Fibroblast of villous mesenchyme (primary cell): ENCODE measurements around the gene SRRM3. TPM values are rescaled to one million over a fixed set of nuclear protein-coding genes. Genes with fewer than 3 reads are reported as not detected.
A peak's percentile ranks its signal among the peaks of the same experiment; 100 is the strongest.
"Not testable (repeated sequence)": the region's sequence is repeated elsewhere in the genome, so short reads cannot be mapped to it uniquely, and the experiment has no call there.

Experiments
- DNase-seq: peaks from one replicate; pipeline ENCODE4 v3.0.0-alpha.2; 2010; ENCODE audit warnings: low read depth
- H3K4me3 ChIP-seq: 2 replicates; pipeline ENCODE4 v1.5.1; 2011; ENCODE audit warnings: low read depth, mild to moderate bottlenecking, low read length
- total RNA-seq: library from RNA; depleted of rRNA; stranded (reverse); fragments of >200 nt; gene quantifications from 2 replicates; pipeline ENCODE4 v1.2.3, GENCODE V29; 2012
- TF ChIP-seq, protein P1 (sequence below): IDR thresholded peaks from 2 replicates; pipeline ENCODE4 v1.5.1; 2012; ENCODE audit warnings: low read depth, mild to moderate bottlenecking, low read length; ENCODE audit not compliant: insufficient read depth

SRRM3 gene
- 0.43 and 0.64 TPM in 2 replicates for total RNA-seq

DNA sequence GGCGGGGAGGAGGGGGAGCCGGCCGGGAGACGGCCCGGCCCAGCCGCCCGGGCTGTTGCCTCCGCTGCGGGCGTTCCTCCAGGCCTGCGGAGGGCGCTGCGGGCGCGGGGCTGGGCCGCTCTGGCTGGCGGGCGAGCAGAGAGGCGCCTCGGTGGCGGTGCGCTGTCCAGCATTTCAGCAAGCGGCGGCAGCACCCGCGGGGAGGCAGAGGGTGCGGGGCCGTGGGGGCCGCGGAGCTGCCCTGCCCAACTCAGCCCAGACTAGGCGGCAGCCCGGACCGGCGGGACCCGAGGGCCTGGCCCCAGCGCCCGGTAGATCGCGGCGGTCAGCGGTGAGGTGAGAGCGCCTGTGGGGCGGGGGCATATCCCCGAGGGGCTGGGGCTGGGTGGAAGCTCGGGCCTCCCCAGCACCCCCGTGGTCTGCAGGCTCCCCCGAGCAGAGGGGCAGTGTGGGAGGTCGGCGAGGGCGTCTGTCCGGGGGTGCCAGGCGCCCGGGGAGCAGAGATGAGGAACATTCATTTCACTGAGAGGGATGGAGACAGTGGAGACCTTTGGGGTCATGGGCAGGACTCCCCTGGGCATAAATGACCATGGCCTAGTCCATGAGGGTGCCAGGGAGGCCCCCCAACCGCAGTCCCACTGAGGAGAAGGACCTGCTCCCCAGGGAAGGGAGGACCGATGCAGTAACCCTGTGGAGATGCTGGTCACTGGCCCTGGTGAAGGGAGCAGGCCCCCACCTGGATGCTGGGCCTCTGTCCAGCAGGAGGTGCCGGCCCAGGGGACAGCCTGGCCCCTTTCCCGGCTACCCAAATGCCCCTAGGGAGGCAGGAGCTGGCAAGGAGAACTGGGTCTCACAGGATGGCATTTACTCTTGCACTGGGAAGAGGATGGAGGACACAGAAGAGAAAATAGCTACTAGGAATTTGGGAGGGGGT is at the start of gene SRRM3:
TSS of gene SRRM3 (plus strand) at position 165 of the 934 bp plus-strand sequence. CDS start 33,171 bp downstream, outside the sequence.
- no peak within 1 kb of the TSS for H3K4me3 ChIP-seq
- TF ChIP-seq, protein P1, sequence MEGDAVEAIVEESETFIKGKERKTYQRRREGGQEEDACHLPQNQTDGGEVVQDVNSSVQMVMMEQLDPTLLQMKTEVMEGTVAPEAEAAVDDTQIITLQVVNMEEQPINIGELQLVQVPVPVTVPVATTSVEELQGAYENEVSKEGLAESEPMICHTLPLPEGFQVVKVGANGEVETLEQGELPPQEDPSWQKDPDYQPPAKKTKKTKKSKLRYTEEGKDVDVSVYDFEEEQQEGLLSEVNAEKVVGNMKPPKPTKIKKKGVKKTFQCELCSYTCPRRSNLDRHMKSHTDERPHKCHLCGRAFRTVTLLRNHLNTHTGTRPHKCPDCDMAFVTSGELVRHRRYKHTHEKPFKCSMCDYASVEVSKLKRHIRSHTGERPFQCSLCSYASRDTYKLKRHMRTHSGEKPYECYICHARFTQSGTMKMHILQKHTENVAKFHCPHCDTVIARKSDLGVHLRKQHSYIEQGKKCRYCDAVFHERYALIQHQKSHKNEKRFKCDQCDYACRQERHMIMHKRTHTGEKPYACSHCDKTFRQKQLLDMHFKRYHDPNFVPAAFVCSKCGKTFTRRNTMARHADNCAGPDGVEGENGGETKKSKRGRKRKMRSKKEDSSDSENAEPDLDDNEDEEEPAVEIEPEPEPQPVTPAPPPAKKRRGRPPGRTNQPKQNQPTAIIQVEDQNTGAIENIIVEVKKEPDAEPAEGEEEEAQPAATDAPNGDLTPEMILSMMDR, result peak; percentile 65
- DNase-seq, result peak; percentile 78

DNA sequence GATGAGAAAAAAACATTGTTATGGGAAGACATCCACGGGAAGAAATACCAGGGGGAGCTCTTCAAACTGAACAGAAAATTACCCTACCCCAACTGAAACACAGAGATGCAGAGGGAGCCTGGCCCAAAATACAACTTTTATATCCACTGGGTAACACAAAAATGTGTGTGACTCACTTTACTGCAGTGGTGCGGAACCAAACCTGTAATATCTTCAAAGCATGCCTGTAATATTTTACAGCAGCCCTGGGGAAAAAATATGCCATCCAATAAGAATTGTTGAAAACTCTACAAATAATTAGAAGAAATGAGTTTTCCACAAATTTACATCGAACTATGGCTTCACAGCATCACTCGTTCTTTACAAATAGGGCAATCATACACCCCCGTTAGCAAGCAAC is 49.8 kb upstream of the SRRM3 start:
- H3K4me3 ChIP-seq, result no peak overlapping the region
- TF ChIP-seq, protein P1, result no peak
- no peak for DNase-seq

DNA sequence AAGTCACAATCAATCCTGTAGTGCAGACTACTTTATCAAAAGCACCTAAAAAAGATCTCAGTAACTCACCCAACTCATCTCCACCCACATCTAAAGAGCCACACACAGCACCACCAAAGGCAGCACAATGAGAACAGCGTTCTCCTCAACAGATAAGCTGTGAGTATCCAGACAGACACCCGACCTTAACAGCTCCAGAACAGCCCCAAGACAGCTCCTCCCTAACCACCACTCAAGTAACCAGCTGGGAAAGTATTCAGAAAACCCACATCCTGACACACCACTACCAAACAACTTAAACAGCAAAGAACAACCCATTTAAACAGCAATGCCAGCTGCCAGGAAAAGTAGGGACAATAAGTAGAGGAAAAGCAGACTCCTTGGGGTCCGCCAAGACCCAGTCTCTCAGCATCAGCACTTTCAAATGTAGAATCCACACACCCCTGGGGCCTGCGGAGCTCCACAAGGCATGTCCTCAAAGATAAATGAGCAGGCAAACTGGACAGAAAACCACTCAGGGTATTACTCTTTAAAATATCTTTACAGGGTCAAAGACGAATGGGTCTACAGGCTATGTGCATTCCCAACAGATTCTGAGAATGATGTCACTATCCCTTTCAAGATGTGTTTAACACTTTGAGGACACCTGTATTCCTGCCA is 48.0 kb upstream of the SRRM3 start:
- DNase-seq, result peak; percentile 60
- not testable (repeated sequence) for H3K4me3 ChIP-seq

DNA sequence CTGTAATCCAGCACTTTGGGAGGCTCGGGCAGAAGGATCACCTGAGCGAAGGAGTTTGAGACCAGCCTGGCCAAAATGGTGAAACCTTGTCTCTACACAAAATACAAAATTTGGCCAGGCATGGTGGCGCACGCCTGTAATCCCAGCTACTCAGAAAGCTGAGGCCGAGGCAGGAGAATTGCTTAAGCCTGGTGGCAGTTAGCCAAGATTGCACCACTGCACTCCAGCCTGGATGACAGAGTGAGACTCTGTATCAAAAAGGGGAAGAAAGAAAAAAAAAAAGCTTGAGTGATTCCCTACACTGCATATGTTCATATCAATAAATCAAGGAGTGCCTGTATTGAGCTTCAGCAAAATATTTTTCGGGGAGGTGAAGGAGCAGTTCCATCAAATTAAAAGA is 45.8 kb upstream of the SRRM3 start:
- DNase-seq, result peak; percentile 70
- TF ChIP-seq, protein P1, result no peak
- H3K4me3 ChIP-seq, result no peak overlapping the region

GRCh38 chr7:76156992-76157685 is 44.6 kb upstream of the SRRM3 start:
- H3K4me3 ChIP-seq, DNase-seq: not testable (repeated sequence)

GRCh38 chr7:76158416-76158815 is 43.3 kb upstream of the SRRM3 start:
- H3K4me3 ChIP-seq, DNase-seq: not testable (repeated sequence)

DNA sequence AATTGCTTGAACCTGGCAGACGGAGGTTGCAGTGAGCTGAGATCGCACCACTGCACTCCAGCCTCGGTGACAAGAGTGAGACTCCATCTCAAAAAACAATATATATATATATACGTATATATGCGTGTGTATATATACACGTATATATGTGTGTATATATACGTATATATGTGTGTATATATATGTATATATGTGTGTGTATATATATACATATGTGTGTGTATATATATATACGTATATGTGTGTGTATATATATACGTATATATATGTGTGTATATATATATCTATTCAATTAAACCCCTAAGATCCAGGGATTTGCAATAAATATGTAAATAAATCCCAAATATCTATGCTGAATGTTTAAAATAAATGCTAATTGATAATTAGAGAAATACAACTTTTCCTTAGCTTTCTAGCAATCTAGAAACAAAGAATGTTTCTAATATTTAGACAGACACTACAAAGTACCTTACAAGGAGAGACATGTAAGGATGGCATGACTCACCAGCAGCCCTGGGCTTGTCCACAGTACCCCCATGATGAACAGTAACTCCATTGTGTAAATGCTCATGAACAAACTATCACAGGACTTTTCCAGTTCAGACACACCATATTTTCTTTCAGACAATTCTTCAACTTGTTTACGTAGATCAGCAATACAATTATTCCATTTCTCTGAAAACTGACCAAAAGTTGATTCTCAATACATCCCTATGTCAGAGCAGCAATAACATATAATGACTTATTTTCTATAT is 39.1 kb upstream of the SRRM3 start:
- not testable (repeated sequence) for H3K4me3 ChIP-seq, DNase-seq

DNA sequence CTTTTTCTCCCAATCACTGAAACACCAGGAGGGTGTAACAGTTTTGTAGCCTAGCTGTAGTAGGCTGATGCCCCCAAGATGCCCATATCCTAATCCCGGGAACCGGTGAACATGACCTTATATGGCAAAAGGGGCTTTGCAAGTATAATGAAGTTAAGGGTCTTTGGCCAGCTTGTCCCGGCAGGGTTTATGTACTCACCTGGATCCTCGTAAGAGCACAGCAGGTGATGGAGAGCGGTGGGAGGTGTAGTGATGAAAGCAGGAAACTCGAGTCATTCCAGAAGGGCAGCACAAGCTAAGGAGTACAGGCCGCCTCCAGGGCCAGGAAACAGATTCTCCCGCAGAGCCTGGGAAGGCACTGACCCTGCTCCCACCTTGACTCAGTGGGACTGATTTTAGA is 37.9 kb upstream of the SRRM3 start:
- not testable (repeated sequence) for H3K4me3 ChIP-seq, DNase-seq
